ENCODE results near the gene ATP8A2.
"Not testable (repeated sequence)": the region's sequence is repeated elsewhere in the genome, so short reads cannot be mapped to it uniquely, and the experiment has no call there.

Gene ATP8A2

GRCh38 chr13:25507841-25508240 is 136.1 kb downstream of the ATP8A2 start:
- Histone ChIP-seq H3K27ac (no peak overlapping the region), H3K9ac (ENCODE audit: insufficient read length) (no peak overlapping the region), H3K4me3 (no peak overlapping the region), H3K36me3 (ENCODE audit: insufficient read depth, low read length) (no peaks in the 10 kb centered on the region), H3K9me3 (ENCODE audit: low read depth, low read length) (0 out of 2 replicates have a peak, but pooled peaks cover 3% of the 10 kb centered on the region)
- TF ChIP-seq POLR2AphosphoS5 (IDR thresholded peaks at IDR 0.05; ENCODE audit: borderline replicate concordance, low read depth, low read length), result no peak
- TF ChIP-seq FOXP2 (optimal IDR thresholded peaks at IDR 0.05; ENCODE audit: control extremely low read depth, extremely low read length, insufficient read depth), result no peak
- TF ChIP-seq EZH2 (IDR thresholded peaks at IDR 0.05), result no peak
- DNase-seq (ENCODE audit: low read depth, low spot score), result no peak

- H3K27ac ChIP-seq; H3K9ac ChIP-seq (ENCODE audit: insufficient read length); H3K4me3 ChIP-seq; DNase-seq (ENCODE audit: low read depth, low spot score); H3K36me3 ChIP-seq (ENCODE audit: insufficient read depth, low read length); H3K9me3 ChIP-seq (ENCODE audit: low read depth, low read length): not testable (repeated sequence)
Observed at GRCh38 chr13:25513060-25513459, 141.3 kb downstream of the ATP8A2 start.

GRCh38 chr13:25518441-25518840 is 146.7 kb downstream of the ATP8A2 start:
- no peak overlapping the region for H3K4me3 ChIP-seq
- no peak for DNase-seq (ENCODE audit: low read depth, low spot score)
- H3K27ac ChIP-seq, result no peak overlapping the region
- TF ChIP-seq POLR2AphosphoS5 (IDR thresholded peaks at IDR 0.05; ENCODE audit: borderline replicate concordance, low read depth, low read length), result no peak
- no peak for TF ChIP-seq EZH2 (IDR thresholded peaks at IDR 0.05)
- TF ChIP-seq FOXP2 (optimal IDR thresholded peaks at IDR 0.05; ENCODE audit: control extremely low read depth, extremely low read length, insufficient read depth), result no peak
- H3K36me3 ChIP-seq (ENCODE audit: insufficient read depth, low read length), result no peaks in the 10 kb centered on the region
- H3K9ac ChIP-seq (ENCODE audit: insufficient read length), result no peak overlapping the region
- no peaks in the 10 kb centered on the region for H3K9me3 ChIP-seq (ENCODE audit: low read depth, low read length)

- Histone ChIP-seq H3K36me3 (ENCODE audit: insufficient read depth, low read length) (no peaks in the 10 kb centered on the region), H3K9me3 (ENCODE audit: low read depth, low read length) (peaks cover 6% of the 10 kb centered on the region; the same call in 1 of the 2 replicates), H3K9ac (ENCODE audit: insufficient read length) (no peak overlapping the region), H3K27ac (no peak overlapping the region), H3K4me3 (no peak overlapping the region)
- TF ChIP-seq EZH2 (IDR thresholded peaks at IDR 0.05), result no peak
- TF ChIP-seq FOXP2 (optimal IDR thresholded peaks at IDR 0.05; ENCODE audit: control extremely low read depth, extremely low read length, insufficient read depth), result no peak
- DNase-seq (ENCODE audit: low read depth, low spot score), result no peak
Observed at GRCh38 chr13:25525884-25526283, 154.1 kb downstream of the ATP8A2 start.

GRCh38 chr13:25528266-25528665 is 156.5 kb downstream of the ATP8A2 start:
- no peak overlapping the region for H3K9ac ChIP-seq (ENCODE audit: insufficient read length)
- TF ChIP-seq FOXP2 (optimal IDR thresholded peaks at IDR 0.05; ENCODE audit: control extremely low read depth, extremely low read length, insufficient read depth), result no peak
- no peak for TF ChIP-seq POLR2AphosphoS5 (IDR thresholded peaks at IDR 0.05; ENCODE audit: borderline replicate concordance, low read depth, low read length)
- no peak for TF ChIP-seq EZH2 (IDR thresholded peaks at IDR 0.05)
- no peaks in the 10 kb centered on the region for H3K36me3 ChIP-seq (ENCODE audit: insufficient read depth, low read length)
- peaks cover 6% of the 10 kb centered on the region; the same call in 1 of the 2 replicates for H3K9me3 ChIP-seq (ENCODE audit: low read depth, low read length)
- H3K4me3 ChIP-seq, result no peak overlapping the region
- DNase-seq (ENCODE audit: low read depth, low spot score), result no peak
- no peak overlapping the region for H3K27ac ChIP-seq

- TF ChIP-seq FOXP2 (optimal IDR thresholded peaks at IDR 0.05; ENCODE audit: control extremely low read depth, extremely low read length, insufficient read depth), result no peak
- TF ChIP-seq POLR2AphosphoS5 (IDR thresholded peaks at IDR 0.05; ENCODE audit: borderline replicate concordance, low read depth, low read length), result no peak
- no peak for TF ChIP-seq EZH2 (IDR thresholded peaks at IDR 0.05)
- no peak overlapping the region for H3K27ac ChIP-seq
- no peaks in the 10 kb centered on the region for H3K36me3 ChIP-seq (ENCODE audit: insufficient read depth, low read length)
Observed at GRCh38 chr13:25529425-25529824, 157.7 kb downstream of the ATP8A2 start.

GRCh38 chr13:25538276-25538675 is 166.5 kb downstream of the ATP8A2 start:
- no peak for DNase-seq (ENCODE audit: low read depth, low spot score)
- no peaks in the 10 kb centered on the region for H3K9me3 ChIP-seq (ENCODE audit: low read depth, low read length)
- no peak overlapping the region for H3K9ac ChIP-seq (ENCODE audit: insufficient read length)
- TF ChIP-seq POLR2AphosphoS5 (IDR thresholded peaks at IDR 0.05; ENCODE audit: borderline replicate concordance, low read depth, low read length), result no peak
- TF ChIP-seq FOXP2 (optimal IDR thresholded peaks at IDR 0.05; ENCODE audit: control extremely low read depth, extremely low read length, insufficient read depth), result no peak
- no peak for TF ChIP-seq EZH2 (IDR thresholded peaks at IDR 0.05)
- no peaks in the 10 kb centered on the region for H3K36me3 ChIP-seq (ENCODE audit: insufficient read depth, low read length)
- H3K27ac ChIP-seq, result no peak overlapping the region
- H3K4me3 ChIP-seq, result no peak overlapping the region

More at GRCh38 chr13:25529425-25529824, 157.7 kb downstream of the ATP8A2 start:
- no peak overlapping the region for H3K9ac ChIP-seq (ENCODE audit: insufficient read length)
- no peak for DNase-seq (ENCODE audit: low read depth, low spot score)
- H3K4me3 ChIP-seq, result no peak overlapping the region
- peaks cover 6% of the 10 kb centered on the region; the same call in 1 of the 2 replicates for H3K9me3 ChIP-seq (ENCODE audit: low read depth, low read length)

GRCh38 chr13:25541434-25542123 is 169.8 kb downstream of the ATP8A2 start:
- no peak for TF ChIP-seq EZH2 (IDR thresholded peaks at IDR 0.05)
- TF ChIP-seq POLR2AphosphoS5 (IDR thresholded peaks at IDR 0.05; ENCODE audit: borderline replicate concordance, low read depth, low read length), result no peak
- TF ChIP-seq FOXP2 (optimal IDR thresholded peaks at IDR 0.05; ENCODE audit: control extremely low read depth, extremely low read length, insufficient read depth), result no peak
- Histone ChIP-seq H3K9ac (ENCODE audit: insufficient read length) (no peak overlapping the region), H3K36me3 (ENCODE audit: insufficient read depth, low read length) (no peaks in the 10 kb centered on the region), H3K9me3 (ENCODE audit: low read depth, low read length) (no peaks in the 10 kb centered on the region), H3K27ac (no peak overlapping the region), H3K4me3 (no peak overlapping the region)
- DNase-seq (ENCODE audit: low read depth, low spot score), result no peak

- not testable (repeated sequence) for DNase-seq (ENCODE audit: low read depth, low spot score); H3K4me3 ChIP-seq; H3K36me3 ChIP-seq (ENCODE audit: insufficient read depth, low read length); H3K9ac ChIP-seq (ENCODE audit: insufficient read length); H3K9me3 ChIP-seq (ENCODE audit: low read depth, low read length); H3K27ac ChIP-seq
Observed at GRCh38 chr13:25548991-25549390, 177.2 kb downstream of the ATP8A2 start.
